IPS-NIHi7 (cell line): ENCODE data around the gene ADCY5.
A peak's percentile ranks its signal among the peaks of the same experiment; 100 is the strongest.

Experiments used
- DNase-seq: peaks from one replicate; pipeline ENCODE4 v3.0.0; 2012; ENCODE audit warnings: mixed read lengths; ENCODE audit errors: extremely low spot score

The ADCY5 gene

DNA sequence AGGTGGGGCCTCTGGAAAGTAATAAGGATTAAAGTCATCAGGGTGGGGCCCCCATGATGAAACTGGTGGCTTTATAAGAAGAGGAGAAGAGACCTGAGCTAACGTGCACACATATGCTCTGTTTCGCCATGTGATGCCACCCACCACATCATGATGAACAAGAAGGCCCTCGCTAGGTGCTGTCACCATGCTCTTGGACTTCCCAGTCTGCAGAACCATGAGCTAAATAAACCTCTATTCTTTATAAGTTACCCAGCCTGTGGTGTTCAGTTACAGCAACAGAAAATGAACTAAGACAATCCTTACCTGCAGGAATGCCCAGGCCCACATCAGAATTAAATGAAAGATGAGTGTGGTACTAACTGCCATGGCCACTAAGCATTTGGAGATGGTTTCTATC lies 79.8 kb downstream of the ADCY5 start:
- no peak for DNase-seq

DNA sequence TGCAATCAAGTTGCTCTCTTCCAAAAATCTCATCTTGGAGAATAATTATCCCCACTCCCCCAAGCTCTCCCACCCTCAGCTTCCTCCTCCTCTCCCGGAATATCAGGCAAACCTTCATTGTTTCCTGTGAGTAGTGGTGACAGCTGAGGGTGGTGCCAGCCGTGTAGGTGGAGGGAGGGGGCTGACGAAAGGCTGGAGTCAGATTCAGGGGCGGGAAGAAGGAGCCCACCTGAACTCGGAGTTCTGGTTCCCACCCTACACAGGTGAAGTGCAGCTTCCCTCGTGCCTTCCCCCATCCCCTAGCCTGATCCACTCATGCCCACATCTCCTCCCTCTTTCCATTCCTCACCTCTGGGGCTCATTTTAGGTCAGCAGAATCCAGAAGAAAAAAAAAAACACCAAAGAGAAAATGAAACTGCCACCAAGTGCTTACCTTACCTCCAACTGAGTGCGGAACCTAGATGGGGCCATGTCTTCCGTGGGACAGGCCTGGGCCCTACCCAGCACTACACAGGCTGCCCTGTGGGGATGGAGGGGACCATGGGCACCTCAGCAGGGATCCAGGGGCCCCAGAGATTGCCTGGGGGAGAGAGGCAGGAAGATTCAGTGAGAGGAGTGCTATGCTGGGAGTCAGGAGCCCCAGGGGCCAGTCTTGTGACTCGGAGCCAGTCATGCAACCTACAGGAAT lies 81.3 kb downstream of the ADCY5 start:
- DNase-seq: no peak

GRCh38 chr3:123365450-123366143 lies 83.3 kb downstream of the ADCY5 start:
- peak; percentile 81 for DNase-seq

- DNase-seq: no peak
These were observed 87.8 kb downstream of the ADCY5 start for GRCh38 chr3:123361071-123361470.

DNA sequence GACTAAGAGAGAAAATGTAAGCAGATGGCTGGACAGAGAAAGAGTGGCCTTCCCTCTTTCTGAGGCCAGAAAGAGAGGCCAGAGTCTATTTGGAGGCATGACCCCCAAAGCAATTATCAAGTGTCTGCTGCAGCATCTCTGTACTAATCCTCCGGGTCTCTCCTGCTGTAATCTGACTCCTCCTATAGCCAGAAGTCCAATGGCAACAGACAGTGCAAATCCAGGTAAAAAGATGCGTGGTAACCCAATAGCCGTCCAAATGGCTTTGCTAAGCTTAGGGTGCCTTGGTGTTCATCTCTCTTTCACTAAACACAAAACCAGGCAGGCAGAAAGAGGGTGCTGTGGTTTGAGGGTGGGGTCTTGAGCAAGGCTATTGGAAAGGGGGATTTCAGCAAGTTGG lies 91.6 kb downstream of the ADCY5 start:
- DNase-seq: no peak

GRCh38 chr3:123353850-123354233 lies 95.0 kb downstream of the ADCY5 start:
- DNase-seq: no peak

DNA sequence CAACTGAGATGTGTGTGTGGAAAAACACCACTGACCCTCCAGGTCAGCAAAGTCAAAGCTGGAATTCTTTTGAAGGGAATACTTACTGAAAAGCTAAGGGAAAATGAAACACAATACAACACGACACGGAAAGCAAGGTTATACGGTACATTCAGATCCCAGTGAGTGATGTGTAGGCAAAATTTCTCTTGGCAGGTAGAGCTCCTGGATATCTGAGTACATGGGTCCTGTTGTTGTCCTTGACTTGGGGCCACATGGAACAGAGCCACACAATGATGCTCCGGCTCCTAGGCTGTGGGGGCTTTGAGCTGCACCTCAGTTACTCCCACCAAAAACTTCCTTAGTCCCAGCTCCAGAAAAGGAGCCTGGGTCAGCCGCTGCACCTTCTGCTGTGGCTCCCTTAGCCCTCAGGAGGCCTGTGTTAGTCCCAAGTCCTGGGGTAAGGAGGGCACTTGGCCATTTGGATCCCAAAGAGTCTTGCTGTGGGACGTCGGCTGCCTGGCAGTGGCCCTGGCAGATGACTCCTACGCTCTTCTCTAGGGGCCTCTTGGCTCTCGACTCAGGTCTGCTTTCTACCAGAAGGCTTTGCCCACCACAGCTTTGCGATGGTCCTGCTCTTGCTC lies 95.6 kb downstream of the ADCY5 start:
- DNase-seq: no peak

- no peak for DNase-seq
These were observed 96.7 kb downstream of the ADCY5 start for GRCh38 chr3:123352134-123352554.

GRCh38 chr3:123351501-123351900 lies 97.4 kb downstream of the ADCY5 start:
- DNase-seq: no peak

- no peak for DNase-seq
These were observed 97.9 kb downstream of the ADCY5 start for GRCh38 chr3:123350971-123351370.

DNA sequence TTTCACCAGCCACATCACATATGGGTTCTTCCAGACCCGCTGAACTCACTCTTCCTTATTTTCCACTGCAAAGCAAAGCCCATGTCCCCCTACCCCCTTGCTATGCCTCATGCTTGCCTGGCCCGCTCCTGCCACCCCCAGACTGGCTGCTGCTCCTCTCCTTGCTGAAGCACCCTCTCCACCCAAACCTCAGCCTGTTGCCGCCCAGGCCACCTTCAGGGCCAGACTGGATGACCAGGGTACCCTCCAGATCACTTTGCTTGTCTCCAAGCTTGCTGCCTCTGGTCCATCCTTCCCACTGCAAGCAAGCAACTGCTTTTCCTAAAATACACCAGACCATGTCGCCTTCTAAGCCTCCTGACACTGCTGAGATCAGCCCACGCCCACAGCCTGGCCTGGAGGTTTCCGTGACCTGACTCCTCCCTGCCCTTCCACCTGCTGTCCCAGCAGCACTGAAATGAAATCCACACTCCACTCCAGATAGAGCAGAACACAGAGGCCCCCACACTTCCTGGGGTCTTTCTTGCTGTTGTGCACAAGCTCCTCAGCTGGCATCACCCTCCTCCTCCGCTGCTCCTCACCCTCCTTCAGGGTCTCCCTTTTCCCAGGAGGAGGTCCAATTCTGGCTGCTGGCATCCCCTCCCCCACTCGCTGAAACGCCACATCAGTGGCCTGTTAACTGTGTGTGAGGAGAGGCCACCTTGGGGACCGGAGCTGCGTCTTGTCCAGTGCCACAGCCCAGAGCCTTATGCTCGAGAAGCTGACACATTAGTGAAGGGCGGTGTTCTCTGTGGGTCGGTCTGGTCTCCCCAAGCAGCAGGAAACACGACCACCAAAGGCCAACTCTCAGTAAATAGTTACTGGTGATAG lies 99.1 kb downstream of the ADCY5 start:
- no peak for DNase-seq

DNA sequence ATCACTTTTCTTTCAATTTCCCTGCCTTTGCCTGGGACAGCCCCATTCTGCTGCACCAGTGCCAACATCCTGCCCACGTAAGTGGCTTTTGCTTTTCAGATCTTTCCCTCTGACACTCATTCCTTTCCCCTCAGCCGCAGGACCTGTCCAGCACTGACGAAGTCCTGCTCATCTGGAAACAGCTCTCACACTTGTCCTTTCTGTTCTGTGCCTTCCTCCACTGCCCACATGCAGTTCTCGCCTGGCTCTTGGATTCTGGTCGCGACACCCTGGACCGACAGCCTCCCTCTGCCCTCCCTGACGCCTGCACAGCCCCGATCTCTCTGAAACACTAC lies 99.7 kb downstream of the ADCY5 start:
- no peak for DNase-seq

GRCh38 chr3:123348471-123349200 lies 100.3 kb downstream of the ADCY5 start:
- no peak for DNase-seq

DNA sequence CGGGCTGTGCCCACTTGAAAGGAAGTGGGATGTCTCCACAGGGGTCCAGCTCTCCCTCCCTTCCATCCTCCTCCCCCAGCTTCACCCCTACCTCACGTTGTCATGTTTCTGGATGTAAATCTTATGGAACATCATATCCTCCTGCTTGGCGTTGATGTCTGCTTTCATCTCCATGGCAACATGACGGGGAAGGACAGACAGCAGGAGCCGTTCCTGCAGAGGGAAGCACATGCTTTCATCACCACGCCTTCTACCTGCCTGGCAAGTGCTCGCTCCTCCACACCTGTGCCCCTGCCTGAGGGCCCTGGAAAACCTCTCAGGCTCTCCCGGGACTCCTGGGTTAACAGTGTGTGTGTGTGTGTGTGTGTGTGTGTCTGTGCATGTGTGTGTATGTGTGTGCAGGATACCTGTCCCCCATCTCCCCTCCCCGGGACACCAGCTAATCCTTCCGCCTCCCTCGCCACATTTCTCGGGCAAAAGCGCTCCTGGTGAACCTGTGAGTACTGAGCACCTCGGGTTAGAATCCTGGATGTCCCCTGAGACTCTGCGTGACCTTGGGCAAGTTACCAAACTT lies 101.1 kb downstream of the ADCY5 start:
- no peak for DNase-seq

DNA sequence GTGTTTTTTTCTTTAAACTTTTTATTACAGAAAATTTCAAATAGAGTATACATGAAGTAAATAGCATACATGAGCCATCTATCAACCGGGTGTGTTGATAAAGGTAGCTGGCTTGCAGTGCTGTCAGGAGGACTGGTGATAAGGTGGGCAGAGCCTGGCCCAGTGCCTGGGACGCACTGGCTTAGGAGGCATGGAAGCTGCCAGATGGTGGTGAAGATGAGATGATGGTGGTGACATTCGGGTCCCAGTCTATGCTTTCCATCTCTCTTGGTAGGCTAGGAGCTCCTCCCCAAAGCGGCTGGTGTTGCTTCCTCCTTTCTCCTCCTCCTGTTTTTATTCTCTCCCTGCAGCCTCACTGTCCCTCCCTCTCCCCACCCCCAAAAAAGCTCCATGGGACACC lies 101.7 kb downstream of the ADCY5 start:
- DNase-seq: no peak

DNA sequence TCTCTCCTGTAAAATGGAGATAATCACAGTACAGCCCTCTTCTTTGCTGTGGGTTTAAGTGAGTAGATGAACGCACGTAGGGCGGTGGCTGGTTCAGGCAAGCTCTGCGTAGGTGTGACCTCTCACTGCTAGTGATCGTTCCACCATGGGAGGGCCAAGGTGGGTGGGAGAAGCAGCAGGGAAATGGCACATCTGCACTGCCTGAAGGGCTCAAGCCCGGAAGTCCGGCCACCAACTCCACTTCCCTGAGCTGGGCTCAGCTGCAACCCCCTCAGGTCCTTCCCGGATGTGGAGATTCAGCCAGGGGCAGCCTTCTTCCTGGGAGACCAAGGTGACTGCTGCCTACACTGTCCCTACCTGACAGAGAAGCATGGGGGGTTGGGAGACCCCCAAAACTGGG lies 102.9 kb downstream of the ADCY5 start:
- DNase-seq: no peak

DNA sequence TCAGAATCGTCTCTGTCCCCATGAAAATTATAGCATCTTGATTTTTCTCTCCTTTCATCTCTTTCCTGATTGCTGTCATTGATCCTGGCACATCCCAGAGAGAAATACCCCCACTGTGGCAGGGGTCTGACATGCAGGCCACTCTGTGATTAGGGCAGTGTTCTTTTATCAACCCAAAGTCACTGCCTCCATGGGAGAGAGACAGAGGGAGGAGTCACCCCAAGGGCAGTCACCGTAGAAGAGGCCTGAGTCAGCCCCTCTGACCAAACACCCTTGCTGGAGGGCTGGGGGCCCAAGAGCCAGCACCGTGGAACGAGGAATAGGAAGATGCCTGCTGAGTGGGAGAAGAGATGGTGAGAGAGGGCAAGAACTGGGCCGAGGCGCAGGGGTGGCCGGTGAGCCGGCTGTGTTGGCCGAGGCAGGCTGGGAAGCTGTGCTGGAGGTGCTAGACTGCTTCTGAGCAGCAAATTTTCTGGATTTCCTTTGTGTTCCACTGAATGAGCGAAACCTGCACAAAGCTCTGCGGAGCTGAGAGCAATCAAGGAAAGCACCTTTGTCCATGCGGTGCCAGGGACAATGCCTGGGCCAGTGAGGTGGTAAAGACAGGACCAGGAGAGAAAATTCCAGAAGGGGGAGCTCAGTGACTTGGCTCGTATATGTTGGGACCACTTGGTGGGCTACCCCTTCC lies 103.8 kb downstream of the ADCY5 start:
- DNase-seq: no peak

- no peak for DNase-seq
These were observed 104.5 kb downstream of the ADCY5 start for GRCh38 chr3:123344175-123344906.

- no peak for DNase-seq
These were observed 105.4 kb downstream of the ADCY5 start for GRCh38 chr3:123343296-123344174.
